ENCODE data around the gene TLCD1.

Gene TLCD1

DNA sequence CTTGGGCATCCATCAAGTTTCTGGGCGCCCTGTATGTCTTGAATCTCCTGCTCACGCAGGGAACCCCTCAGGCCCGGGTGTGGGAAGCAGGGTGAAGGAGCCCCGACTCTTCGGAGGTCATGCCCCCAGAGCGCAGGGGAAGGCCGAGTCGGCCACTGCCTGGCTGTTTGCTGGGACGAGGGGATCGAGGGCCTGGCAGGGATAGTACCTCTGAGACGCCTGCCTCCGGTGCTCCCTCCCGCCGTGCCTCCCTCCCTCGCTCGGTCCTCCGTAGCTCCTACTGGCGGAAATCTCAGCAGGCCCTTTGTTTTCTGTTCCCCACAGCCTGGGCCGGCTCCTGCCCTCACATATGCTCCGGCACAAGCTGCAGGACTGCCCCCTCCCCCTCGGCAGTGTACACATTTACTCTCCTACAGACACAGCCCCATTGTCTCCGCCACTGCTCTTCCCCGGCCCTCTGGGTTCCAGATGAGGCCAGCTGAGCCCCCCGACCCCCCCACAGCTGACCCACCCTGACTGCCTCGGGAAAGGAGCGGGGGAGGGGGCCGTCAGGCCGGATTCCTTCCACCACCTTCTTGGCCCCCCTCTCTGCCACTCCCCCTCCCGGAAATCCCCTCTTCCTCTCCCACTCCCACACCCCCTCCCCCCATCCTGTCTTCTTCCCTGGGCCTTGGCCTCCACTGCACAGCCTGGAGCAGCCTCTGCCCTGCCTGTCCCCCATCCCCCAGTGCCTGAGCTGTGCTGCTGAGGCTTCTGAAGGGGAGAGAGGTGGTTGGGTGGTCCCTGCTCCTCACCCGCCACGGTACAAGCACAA lies 19.1 kb upstream of the TLCD1 start:
- Histone ChIP-seq H3K4me1 (ENCODE audit: control insufficient read depth, insufficient read depth, low read length) (peaks cover 16% of the 10 kb centered on the region), H3K9me3 (ENCODE audit: control insufficient read depth, insufficient read depth, low read length) (no peaks in the 10 kb centered on the region), H3K27me3 (ENCODE audit: control insufficient read depth, insufficient read depth, low read length) (no peaks in the 10 kb centered on the region), H3K9ac (ENCODE audit: low read depth, low read length) (peak overlapping the region; percentile 92), H3K36me3 (ENCODE audit: control insufficient read depth, insufficient read depth, low read length) (peaks cover 36% of the 10 kb centered on the region), H3K4me3 (ENCODE audit: low read depth, low read length) (peak overlapping the region; percentile 93)

DNA sequence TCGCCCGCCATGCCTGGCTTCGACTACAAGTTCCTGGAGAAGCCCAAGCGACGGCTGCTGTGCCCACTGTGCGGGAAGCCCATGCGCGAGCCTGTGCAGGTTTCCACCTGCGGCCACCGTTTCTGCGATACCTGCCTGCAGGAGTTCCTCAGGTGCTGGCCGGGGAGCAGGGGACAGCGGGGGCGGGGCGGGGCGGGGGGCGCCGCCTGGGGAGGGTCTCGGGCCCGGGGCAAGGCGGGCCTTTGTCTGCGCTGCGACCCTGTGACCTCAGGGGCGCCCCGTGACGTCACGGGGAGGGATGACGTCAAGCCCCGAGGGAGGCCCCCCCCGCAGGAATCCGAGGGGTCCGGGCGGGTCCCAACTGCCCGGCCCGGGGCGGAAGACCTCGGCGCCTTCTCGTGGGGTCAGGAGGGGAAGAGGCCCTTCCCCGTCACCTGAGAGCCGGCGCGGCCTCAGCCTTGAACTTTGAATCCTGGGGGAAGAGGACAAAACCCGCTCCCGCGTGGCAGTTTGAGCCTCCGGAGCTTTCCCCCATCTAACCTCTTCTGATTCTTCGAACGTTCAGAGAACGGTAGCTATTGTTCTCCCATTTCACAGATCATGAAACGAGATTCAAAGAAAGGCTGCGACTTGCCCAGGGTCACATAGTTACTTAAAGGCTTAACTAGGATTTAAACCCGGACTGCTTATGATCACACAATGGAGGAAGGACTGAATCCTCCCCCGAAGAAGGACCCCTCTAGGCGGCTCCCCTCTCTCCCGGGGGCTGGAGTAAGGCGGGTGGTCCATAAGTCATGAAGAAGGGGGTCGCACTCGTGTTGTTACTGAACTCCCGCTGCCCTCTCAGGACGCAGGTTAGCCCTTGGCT lies 18.3 kb upstream of the TLCD1 start:
- no peaks in the 10 kb centered on the region for H3K27me3 ChIP-seq (ENCODE audit: control insufficient read depth, insufficient read depth, low read length)
- H3K9ac ChIP-seq (ENCODE audit: low read depth, low read length), result peak overlapping the region; percentile 92
- H3K36me3 ChIP-seq (ENCODE audit: control insufficient read depth, insufficient read depth, low read length), result peaks cover 36% of the 10 kb centered on the region
- peak overlapping the region; percentile 93 for H3K4me3 ChIP-seq (ENCODE audit: low read depth, low read length)
- H3K4me1 ChIP-seq (ENCODE audit: control insufficient read depth, insufficient read depth, low read length), result peaks cover 16% of the 10 kb centered on the region
- no peaks in the 10 kb centered on the region for H3K9me3 ChIP-seq (ENCODE audit: control insufficient read depth, insufficient read depth, low read length)

- Histone ChIP-seq H3K9me3 (ENCODE audit: control insufficient read depth, insufficient read depth, low read length) (no peaks in the 10 kb centered on the region), H3K27me3 (ENCODE audit: control insufficient read depth, insufficient read depth, low read length) (no peaks in the 10 kb centered on the region), H3K4me1 (ENCODE audit: control insufficient read depth, insufficient read depth, low read length) (peaks cover 16% of the 10 kb centered on the region), H3K36me3 (ENCODE audit: control insufficient read depth, insufficient read depth, low read length) (peaks cover 27% of the 10 kb centered on the region), H3K9ac (ENCODE audit: low read depth, low read length) (peak within 1 kb of the TSS; percentile 92), H3K4me3 (ENCODE audit: low read depth, low read length) (peak within 1 kb of the TSS; percentile 93)
These were observed 17.4 kb upstream of the TLCD1 start, which contains the start of gene TRAF4 for GRCh38 chr17:28743243-28744103. Gene TRAF4, plus strand, starts transcription at chr17:28744011. Its CDS starts 102 bp downstream, at chr17:28744113.

- Histone ChIP-seq H3K36me3 (ENCODE audit: control insufficient read depth, insufficient read depth, low read length) (peaks cover 16% of the 10 kb centered on the region), H3K27me3 (ENCODE audit: control insufficient read depth, insufficient read depth, low read length) (no peaks in the 10 kb centered on the region), H3K9me3 (ENCODE audit: control insufficient read depth, insufficient read depth, low read length) (no peaks in the 10 kb centered on the region), H3K4me3 (ENCODE audit: low read depth, low read length) (no peak overlapping the region), H3K9ac (ENCODE audit: low read depth, low read length) (no peak overlapping the region), H3K4me1 (ENCODE audit: control insufficient read depth, insufficient read depth, low read length) (peaks cover 9% of the 10 kb centered on the region)
These were observed 15.6 kb upstream of the TLCD1 start for GRCh38 chr17:28741358-28742349.

GRCh38 chr17:28740406-28741357 lies 14.6 kb upstream of the TLCD1 start:
- Histone ChIP-seq H3K4me1 (ENCODE audit: control insufficient read depth, insufficient read depth, low read length) (peaks cover under 1% of the 10 kb centered on the region), H3K36me3 (ENCODE audit: control insufficient read depth, insufficient read depth, low read length) (peaks cover 16% of the 10 kb centered on the region), H3K9me3 (ENCODE audit: control insufficient read depth, insufficient read depth, low read length) (no peaks in the 10 kb centered on the region), H3K27me3 (ENCODE audit: control insufficient read depth, insufficient read depth, low read length) (no peaks in the 10 kb centered on the region), H3K9ac (ENCODE audit: low read depth, low read length) (no peak overlapping the region), H3K4me3 (ENCODE audit: low read depth, low read length) (no peak overlapping the region)

- H3K9me3 ChIP-seq (ENCODE audit: control insufficient read depth, insufficient read depth, low read length), result no peaks in the 10 kb centered on the region
- H3K4me3 ChIP-seq (ENCODE audit: low read depth, low read length), result no peak overlapping the region
- no peaks in the 10 kb centered on the region for H3K4me1 ChIP-seq (ENCODE audit: control insufficient read depth, insufficient read depth, low read length)
- H3K36me3 ChIP-seq (ENCODE audit: control insufficient read depth, insufficient read depth, low read length), result peaks cover 16% of the 10 kb centered on the region
- H3K9ac ChIP-seq (ENCODE audit: low read depth, low read length), result no peak overlapping the region
- no peaks in the 10 kb centered on the region for H3K27me3 ChIP-seq (ENCODE audit: control insufficient read depth, insufficient read depth, low read length)
These were observed 12.8 kb upstream of the TLCD1 start for GRCh38 chr17:28738680-28739384.

DNA sequence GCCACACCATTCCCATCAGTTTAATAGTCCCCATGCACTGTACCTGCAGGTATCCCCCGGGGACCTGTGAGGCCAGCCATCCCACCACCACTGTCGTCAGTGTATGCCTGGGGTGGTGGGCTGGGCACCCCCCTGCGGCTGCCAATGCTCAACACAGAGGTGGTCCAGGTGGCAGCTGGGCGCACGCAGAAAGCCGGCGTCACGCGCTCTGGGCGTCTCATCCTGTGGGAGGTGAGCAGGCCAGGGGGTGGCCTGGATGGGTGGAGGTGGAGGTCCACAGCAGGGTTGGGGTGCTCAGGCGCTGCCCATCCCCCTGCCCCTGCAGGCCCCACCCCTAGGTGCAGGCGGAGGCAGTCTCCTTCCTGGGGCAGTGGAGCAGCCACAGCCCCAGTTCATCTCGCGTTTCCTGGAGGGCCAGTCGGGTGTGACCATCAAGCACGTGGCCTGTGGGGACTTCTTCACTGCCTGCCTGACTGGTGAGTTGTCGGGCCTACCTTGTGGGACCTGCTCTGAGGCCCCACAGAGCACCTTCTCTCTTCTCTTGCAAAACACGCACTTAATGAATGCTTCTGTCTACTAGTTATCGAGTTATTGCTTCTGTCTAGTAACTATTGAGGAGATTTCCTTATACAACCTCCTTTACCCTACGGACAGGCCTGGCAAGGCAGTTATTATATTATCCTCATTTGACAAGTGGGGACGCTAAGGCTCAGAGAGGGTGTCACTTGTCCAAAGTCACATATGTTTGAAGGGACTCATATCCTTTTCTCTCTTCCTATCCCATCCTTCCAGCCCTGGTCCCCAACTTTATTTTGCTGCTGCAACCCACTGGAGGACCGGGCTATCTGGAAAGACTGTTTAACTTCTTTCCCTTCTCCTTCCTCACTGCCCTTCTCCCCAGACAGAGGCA lies 12.0 kb upstream of the TLCD1 start:
- Histone ChIP-seq H3K27me3 (ENCODE audit: control insufficient read depth, insufficient read depth, low read length) (no peaks in the 10 kb centered on the region), H3K4me1 (ENCODE audit: control insufficient read depth, insufficient read depth, low read length) (no peaks in the 10 kb centered on the region), H3K36me3 (ENCODE audit: control insufficient read depth, insufficient read depth, low read length) (peaks cover 16% of the 10 kb centered on the region), H3K4me3 (ENCODE audit: low read depth, low read length) (no peak overlapping the region), H3K9ac (ENCODE audit: low read depth, low read length) (no peak overlapping the region), H3K9me3 (ENCODE audit: control insufficient read depth, insufficient read depth, low read length) (no peaks in the 10 kb centered on the region)

DNA sequence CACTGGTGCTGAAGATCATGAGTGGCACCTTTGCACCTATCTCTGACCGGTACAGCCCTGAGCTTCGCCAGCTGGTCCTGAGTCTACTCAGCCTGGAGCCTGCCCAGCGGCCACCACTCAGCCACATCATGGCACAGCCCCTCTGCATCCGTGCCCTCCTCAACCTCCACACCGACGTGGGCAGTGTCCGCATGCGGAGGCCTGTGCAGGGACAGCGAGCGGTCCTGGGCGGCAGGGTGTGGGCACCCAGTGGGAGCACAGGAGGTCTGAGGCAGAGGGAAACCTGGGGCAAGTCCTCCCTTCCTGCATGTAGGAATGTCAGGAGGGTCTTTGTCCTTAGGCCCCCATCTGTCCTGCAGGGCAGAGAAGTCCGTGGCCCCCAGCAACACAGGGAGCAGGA lies 11.3 kb upstream of the TLCD1 start:
- Histone ChIP-seq H3K27me3 (ENCODE audit: control insufficient read depth, insufficient read depth, low read length) (no peaks in the 10 kb centered on the region), H3K9ac (ENCODE audit: low read depth, low read length) (no peak overlapping the region), H3K4me3 (ENCODE audit: low read depth, low read length) (no peak overlapping the region), H3K4me1 (ENCODE audit: control insufficient read depth, insufficient read depth, low read length) (no peaks in the 10 kb centered on the region), H3K36me3 (ENCODE audit: control insufficient read depth, insufficient read depth, low read length) (peaks cover 16% of the 10 kb centered on the region), H3K9me3 (ENCODE audit: control insufficient read depth, insufficient read depth, low read length) (no peaks in the 10 kb centered on the region)

Measured in iPS-15b (cell line).